Measurements from ENCODE around the gene PLXNA2. TPM values are rescaled to one million over a fixed set of nuclear protein-coding genes. Genes with fewer than 3 reads are reported as not detected.

Gene PLXNA2
- total RNA-seq, 1 donor from 2014 or later = 28.2 TPM

GRCh38 chr1:208093754-208094719 is 150.1 kb downstream of the PLXNA2 start:
- peak; percentile 85 for DNase-seq (ENCODE audit: low spot score)
- peak; percentile 72 for ATAC-seq
- intact Hi-C loops (cut with DNase I) = loop anchor here (10.0 kb wide), 2 partner anchors 49 to 151 kb away; partner anchors contain the start of gene PLXNA2

DNA sequence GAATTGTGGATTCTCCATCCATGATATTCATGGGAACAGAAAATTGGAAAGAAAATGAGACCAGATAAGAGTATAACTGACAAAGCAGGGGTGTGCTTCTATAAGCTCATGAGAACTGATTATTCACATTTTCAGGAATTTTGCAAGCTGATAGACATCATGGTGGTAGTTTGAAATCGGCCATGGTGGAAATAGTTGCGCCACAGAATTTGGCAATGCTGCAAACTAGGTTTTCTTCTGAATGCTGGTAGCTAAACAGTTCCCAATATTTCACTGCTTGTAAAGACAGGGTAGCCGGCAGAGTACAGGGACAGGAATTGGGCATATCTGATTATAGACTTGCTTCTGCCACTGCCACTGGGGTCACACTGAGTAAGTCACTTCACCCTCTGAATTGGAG is 151.1 kb downstream of the PLXNA2 start:
- intact Hi-C loops (cut with DNase I) = loop anchor here (10.0 kb wide), 2 partner anchors 48 to 152 kb away; partner anchors contain the start of gene PLXNA2
- ATAC-seq = no peak

GRCh38 chr1:208090388-208091301 is 153.5 kb downstream of the PLXNA2 start:
- ATAC-seq = peak; percentile 69
- intact Hi-C loops (cut with DNase I) = loop anchor here (10.0 kb wide), 2 partner anchors 46 to 154 kb away; partner anchors contain the start of gene PLXNA2
- no peak for DNase-seq (ENCODE audit: low spot score)

More for the DNA sequence above, 151.1 kb downstream of the PLXNA2 start:
- no peak for DNase-seq (ENCODE audit: low spot score)

DNA sequence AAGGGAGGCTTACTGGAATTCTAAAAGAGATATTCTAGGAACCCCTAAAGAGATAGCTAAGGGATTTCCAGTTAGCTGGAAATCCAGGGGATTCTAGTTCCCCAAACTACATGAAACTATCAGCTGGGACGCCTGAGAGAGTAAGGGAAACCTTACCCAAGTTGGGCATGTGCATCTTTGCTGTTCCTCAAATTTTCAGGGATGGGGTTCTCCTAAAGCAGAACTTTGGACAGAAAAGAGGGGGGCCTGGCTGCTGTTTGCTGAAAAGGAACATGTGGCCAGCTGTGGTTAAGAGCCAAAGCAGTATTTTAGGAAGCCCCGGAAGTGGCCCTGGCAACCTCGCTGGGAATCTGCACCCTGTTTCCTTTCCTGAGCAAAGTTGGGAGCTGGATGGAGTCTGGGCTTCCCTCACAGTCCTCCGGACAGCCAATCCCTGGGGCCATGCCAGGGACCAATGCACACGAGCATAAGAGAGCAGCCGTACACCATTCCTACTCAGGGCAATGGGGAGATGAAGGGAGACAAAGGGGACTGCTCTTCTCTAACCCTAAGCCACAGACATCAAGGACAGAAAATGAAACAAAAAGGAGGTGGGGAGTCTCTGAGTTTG is 154.3 kb downstream of the PLXNA2 start:
- ATAC-seq = peak; percentile 44
- DNase-seq (ENCODE audit: low spot score) = no peak

DNA sequence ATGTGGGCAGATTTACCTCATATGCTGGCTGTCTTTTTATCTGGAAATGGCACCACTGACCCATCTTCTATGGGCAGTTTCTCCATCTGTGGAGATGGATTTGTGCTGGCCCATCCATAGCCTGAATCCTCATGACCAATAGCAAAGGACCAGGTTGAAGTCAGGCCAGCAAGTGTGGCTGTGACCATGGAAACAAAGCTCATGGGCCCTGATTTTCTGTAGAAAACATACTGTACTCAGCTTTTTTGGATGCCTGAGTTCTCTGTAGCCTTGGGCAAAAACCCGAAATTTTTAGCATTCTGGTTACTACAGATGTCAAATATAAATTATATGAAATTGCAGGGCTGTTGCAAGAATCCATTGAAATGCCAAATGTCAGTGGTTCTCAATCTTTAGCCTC is 155.0 kb downstream of the PLXNA2 start:
- no peak for ATAC-seq
- intact Hi-C loops (cut with DNase I) = no loop called here

More for the DNA sequence above, 154.3 kb downstream of the PLXNA2 start:
- intact Hi-C loops (cut with DNase I) = loop anchor here (10.0 kb wide), 2 partner anchors 45 to 155 kb away; partner anchors contain the start of gene PLXNA2

GRCh38 chr1:208088319-208088718 is 155.9 kb downstream of the PLXNA2 start:
- intact Hi-C loops (cut with DNase I) = no loop called here
- no peak for ATAC-seq
- no peak for DNase-seq (ENCODE audit: low spot score)

More for the DNA sequence above, 155.0 kb downstream of the PLXNA2 start:
- DNase-seq (ENCODE audit: low spot score) = no peak

GRCh38 chr1:208085655-208086515 is 158.3 kb downstream of the PLXNA2 start:
- DNase-seq (ENCODE audit: low spot score) = no peak
- ATAC-seq = peak; percentile 23
- intact Hi-C loops (cut with DNase I) = no loop called here

DNA sequence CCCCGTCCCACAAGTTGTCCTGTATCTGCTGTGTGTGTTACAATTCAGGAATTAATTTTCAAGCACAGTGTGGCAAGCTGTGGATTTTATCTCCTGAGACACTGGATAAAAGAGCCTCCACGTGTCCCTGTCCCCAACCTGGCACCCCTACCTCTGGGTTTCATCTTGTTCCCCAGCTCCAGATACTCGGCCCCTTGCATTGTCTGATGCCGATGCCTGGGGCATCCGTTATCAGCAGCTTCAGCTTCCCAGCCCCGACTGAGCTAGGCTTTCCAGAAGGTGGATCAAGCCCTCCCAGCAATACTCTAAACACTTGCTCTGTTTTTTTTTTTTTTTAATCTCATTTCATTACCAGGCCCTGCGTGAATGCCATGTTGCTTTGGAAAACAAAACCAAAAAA is 159.4 kb downstream of the PLXNA2 start:
- intact Hi-C loops (cut with DNase I) = no loop called here
- DNase-seq (ENCODE audit: low spot score) (no peak), ATAC-seq (no peak)

- ATAC-seq (no peak), DNase-seq (ENCODE audit: low spot score) (no peak)
- intact Hi-C loops (cut with DNase I) = no loop called here
These were observed 160.0 kb downstream of the PLXNA2 start for GRCh38 chr1:208084220-208084619.

DNA sequence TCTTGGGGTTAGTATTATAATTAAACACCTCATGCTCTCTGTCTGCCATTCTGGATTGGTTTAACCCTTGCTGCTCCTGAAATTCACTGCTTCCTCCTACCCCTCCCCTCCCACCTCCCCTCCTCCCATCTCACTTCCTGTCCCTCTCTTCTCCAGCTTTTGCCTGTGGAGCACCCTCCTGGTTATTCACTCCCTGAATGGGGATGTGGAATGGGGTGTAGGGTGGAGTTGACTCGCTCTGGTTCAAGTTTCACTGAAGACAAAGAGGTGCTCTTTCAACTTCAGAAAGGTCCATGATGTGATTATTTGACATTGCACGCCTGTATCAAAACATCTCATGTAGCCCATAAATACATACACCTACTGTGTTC is 160.5 kb downstream of the PLXNA2 start:
- no peak for DNase-seq (ENCODE audit: low spot score)
- intact Hi-C loops (cut with DNase I) = no loop called here
- no peak for ATAC-seq

DNA sequence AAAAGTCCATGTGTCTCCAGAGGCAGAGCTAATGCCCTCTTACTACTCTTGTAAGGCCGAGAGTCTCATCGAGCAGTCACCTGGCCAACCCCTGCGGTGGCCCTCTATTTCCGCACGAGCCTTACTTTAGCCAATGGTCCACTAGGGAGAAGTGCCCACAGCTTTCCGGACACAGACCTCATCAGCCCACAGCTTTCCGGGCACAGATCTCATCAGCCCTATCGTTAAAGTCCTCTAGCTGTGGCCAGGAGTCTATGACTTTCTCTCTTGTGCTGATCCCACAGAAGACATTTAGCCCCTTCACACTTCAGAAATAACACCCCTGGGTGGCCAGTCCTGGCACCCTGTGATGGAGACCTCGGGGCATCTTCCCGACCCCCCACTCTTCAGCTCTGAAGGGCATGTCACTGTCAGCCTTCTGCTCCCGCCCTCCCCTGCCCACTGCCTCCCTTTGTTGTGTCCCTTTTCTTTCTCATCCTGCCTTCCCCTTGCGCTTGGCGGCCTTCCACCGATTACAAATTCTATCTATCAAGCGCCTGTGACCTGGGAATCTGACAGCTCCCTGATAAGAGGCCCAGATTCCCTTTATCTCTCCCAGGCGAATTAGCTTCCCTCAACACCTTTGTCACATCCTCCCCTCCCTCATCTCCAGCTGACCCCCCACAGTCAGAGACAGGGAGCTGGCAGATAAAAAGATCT is 161.0 kb downstream of the PLXNA2 start:
- DNase-seq (ENCODE audit: low spot score) (no peak), ATAC-seq (no peak)
- intact Hi-C loops (cut with DNase I) = no loop called here

- intact Hi-C loops (cut with DNase I) = no loop called here
- peak; percentile 71 for ATAC-seq
- DNase-seq (ENCODE audit: low spot score) = no peak
These were observed 162.2 kb downstream of the PLXNA2 start for GRCh38 chr1:208081972-208082371.

GRCh38 chr1:208080396-208081286 is 163.5 kb downstream of the PLXNA2 start:
- DNase-seq (ENCODE audit: low spot score) (no peak), ATAC-seq (no peak)
- intact Hi-C loops (cut with DNase I) = no loop called here

DNA sequence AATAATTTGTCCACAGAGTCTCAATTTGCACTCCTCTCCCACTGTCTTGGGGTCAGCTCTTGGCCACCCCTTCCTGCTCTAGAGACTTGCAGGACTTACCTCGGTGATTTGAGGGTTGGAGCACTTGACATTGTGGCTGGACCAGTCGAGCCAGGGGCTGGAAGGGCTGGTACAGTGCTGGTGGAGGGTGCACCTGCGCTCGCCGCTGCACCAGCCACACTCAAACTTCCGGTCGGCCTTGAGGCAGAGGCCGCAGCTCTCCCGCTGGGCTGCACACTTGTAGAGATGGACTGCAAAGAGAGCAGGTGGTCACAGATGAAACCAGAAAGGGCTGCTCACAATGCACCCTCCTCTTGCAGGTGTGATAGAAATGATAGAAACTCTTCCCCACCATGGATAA is 165.0 kb downstream of the PLXNA2 start:
- intact Hi-C loops (cut with DNase I) = loop anchor here (5.0 kb wide), 1 partner anchor 733 kb away; no protein-coding TSS in a partner anchor
- no peak for ATAC-seq

GRCh38 chr1:208078752-208079151 is 165.4 kb downstream of the PLXNA2 start:
- intact Hi-C loops (cut with DNase I) = loop anchor here (5.0 kb wide), 1 partner anchor 734 kb away; no protein-coding TSS in a partner anchor
- ATAC-seq = no peak
- DNase-seq (ENCODE audit: low spot score) = no peak

More for the DNA sequence above, 165.0 kb downstream of the PLXNA2 start:
- no peak for DNase-seq (ENCODE audit: low spot score)
